GM21786 (cell line): ENCODE data around the gene AMT.

Source experiments
- ATAC-seq: cut with Tn5 transposase; IDR thresholded peaks from one replicate; pipeline ENCODE4 v1.9.1; 2021; ENCODE audit not compliant: unreplicated experiment

Gene AMT

GRCh38 chr3:49389297-49389696 lies 33.0 kb downstream of the AMT start:
- ATAC-seq = no peak

GRCh38 chr3:49388289-49388820 lies 33.9 kb downstream of the AMT start:
- no peak for ATAC-seq

GRCh38 chr3:49387721-49388120 lies 34.6 kb downstream of the AMT start:
- no peak for ATAC-seq

GRCh38 chr3:49386056-49386756 lies 36.1 kb downstream of the AMT start:
- ATAC-seq = no peak

GRCh38 chr3:49385617-49386016 lies 36.7 kb downstream of the AMT start:
- ATAC-seq = no peak

- no peak for ATAC-seq
Measured at GRCh38 chr3:49383387-49383786, 38.9 kb downstream of the AMT start.

GRCh38 chr3:49378249-49378895 lies 43.9 kb downstream of the AMT start:
- ATAC-seq = no peak

- ATAC-seq = no peak
Measured at GRCh38 chr3:49377483-49377882, 44.8 kb downstream of the AMT start.

- no peak for ATAC-seq
Measured at GRCh38 chr3:49371946-49372345, 50.3 kb downstream of the AMT start.

- ATAC-seq = no peak
Measured at GRCh38 chr3:49370585-49371290, 51.5 kb downstream of the AMT start.
